H1 (cell line): ENCODE data around the gene CC2D1B. TPM values are rescaled to one million over a fixed set of nuclear protein-coding genes. Genes with fewer than 3 reads are reported as not detected.

Experiments
- BCL11A ChIP-seq, 2 experiments: IDR thresholded peaks; one replicate each; pipeline ENCODE4 v1.6.1; 2011; ENCODE audit warnings: low read depth in 2 of 2, low read length in 2 of 2, mild to moderate bottlenecking in 2 of 2
- CHD2 ChIP-seq: IDR thresholded peaks from 2 replicates; pipeline ENCODE4 v1.6.1; 2012; ENCODE audit warnings: low read length, improper control_type of control experiment
- FOSL1 ChIP-seq: IDR thresholded peaks from 2 replicates; pipeline ENCODE4 v1.6.1; 2011; ENCODE audit warnings: mild to moderate bottlenecking, low read depth, low read length, moderate library complexity; ENCODE audit not compliant: insufficient read depth
- GABPA ChIP-seq: IDR thresholded peaks from 2 replicates; pipeline ENCODE4 v1.6.1; 2011; ENCODE audit warnings: mild to moderate bottlenecking, low read length, moderate library complexity, borderline replicate concordance; ENCODE audit not compliant: insufficient read depth
- JUN ChIP-seq: IDR thresholded peaks from 2 replicates; pipeline ENCODE4 v1.6.1; 2011; ENCODE audit warnings: low read depth, mild to moderate bottlenecking, improper control_type of control experiment, low read length
- POLR2AphosphoS5 ChIP-seq: IDR thresholded peaks from 2 replicates; pipeline ENCODE4 v1.6.1; 2011; ENCODE audit warnings: low read depth, low read length
- SP1 ChIP-seq: IDR thresholded peaks from 2 replicates; pipeline ENCODE4 v1.6.1; 2011; ENCODE audit warnings: low read depth, low read length
- polyA plus RNA-seq, 7 experiments: library from polyadenylated mRNA; depleted of rRNA in 3 of 7; stranded (reverse) in 5 of 7; unstranded in 2 of 7; fragments of >200 nt in 5 of 7; fragments of 200-250 nt in 2 of 7; gene quantifications; 1 replicate in 5 of 7; 2 replicates in 1 of 7; 4 replicates in 1 of 7; pipeline versions ENCODE4 v1.2.1 to v1.2.3, GENCODE V29; 2011 to 2013; ENCODE audit warnings: missing spikeins in 2 of 7, mixed read lengths in 2 of 7
- total RNA-seq: library from RNA; stranded (reverse); fragmentation: NEBNext Ultra II Directional; extraction: Animal tissue kit (Norgen Biotek cat#: 25700); gene quantifications from 2 replicates; pipeline ENCODE4 v1.2.1, GENCODE V29; 2021
- TF ChIP-seq, protein P1 (sequence below): fragments of 300-600 bp; sonication (generic); IDR thresholded peaks from 2 replicates; pipeline ENCODE4 v1.7.1; 2012; ENCODE audit warnings: low read length, moderate library complexity, mild to moderate bottlenecking, inconsistent platforms; ENCODE audit not compliant: insufficient replicate concordance
- TF ChIP-seq, protein P2 (sequence below): IDR thresholded peaks from 2 replicates; pipeline ENCODE4 v1.6.1; 2012; ENCODE audit warnings: inconsistent platforms
- TF ChIP-seq, protein P3 (sequence below): IDR thresholded peaks from 2 replicates; pipeline ENCODE4 v1.6.1; 2011; ENCODE audit warnings: low read length, improper control_type of control experiment

The CC2D1B gene
- total and polyA plus RNA-seq, 2 of the 8 experiments (the other 6 are each of a cell fraction or from before 2014, with no cell fraction given) = 7.4 to 13.1 TPM

DNA sequence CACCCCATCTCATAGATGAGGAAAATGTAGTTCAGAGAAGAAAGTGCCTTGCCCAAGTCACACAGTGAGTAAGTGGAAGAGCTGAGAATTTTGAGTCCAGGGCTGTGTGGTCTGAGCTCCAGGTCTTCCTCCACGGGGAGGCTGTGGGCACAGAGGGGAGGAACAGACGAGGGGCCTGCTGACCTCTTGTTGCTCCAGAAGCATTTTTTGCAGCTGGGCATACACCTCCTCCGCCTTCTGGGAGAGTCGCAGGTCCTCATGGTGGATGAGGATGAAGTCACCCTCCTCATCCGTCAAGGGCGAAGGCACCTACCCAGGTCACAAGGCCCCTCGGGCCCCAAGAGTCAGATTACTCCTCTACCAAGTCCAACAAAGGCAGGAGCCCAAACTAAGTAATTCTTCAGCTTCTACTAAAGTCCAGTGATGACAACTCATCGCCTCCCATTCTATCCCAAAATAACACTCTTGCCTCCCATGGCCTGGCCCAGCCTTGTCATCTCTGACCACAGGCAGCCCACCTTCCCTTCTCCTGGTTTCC lies 9.1 kb downstream of the CC2D1B start (continued):
- TF ChIP-seq, protein P1, sequence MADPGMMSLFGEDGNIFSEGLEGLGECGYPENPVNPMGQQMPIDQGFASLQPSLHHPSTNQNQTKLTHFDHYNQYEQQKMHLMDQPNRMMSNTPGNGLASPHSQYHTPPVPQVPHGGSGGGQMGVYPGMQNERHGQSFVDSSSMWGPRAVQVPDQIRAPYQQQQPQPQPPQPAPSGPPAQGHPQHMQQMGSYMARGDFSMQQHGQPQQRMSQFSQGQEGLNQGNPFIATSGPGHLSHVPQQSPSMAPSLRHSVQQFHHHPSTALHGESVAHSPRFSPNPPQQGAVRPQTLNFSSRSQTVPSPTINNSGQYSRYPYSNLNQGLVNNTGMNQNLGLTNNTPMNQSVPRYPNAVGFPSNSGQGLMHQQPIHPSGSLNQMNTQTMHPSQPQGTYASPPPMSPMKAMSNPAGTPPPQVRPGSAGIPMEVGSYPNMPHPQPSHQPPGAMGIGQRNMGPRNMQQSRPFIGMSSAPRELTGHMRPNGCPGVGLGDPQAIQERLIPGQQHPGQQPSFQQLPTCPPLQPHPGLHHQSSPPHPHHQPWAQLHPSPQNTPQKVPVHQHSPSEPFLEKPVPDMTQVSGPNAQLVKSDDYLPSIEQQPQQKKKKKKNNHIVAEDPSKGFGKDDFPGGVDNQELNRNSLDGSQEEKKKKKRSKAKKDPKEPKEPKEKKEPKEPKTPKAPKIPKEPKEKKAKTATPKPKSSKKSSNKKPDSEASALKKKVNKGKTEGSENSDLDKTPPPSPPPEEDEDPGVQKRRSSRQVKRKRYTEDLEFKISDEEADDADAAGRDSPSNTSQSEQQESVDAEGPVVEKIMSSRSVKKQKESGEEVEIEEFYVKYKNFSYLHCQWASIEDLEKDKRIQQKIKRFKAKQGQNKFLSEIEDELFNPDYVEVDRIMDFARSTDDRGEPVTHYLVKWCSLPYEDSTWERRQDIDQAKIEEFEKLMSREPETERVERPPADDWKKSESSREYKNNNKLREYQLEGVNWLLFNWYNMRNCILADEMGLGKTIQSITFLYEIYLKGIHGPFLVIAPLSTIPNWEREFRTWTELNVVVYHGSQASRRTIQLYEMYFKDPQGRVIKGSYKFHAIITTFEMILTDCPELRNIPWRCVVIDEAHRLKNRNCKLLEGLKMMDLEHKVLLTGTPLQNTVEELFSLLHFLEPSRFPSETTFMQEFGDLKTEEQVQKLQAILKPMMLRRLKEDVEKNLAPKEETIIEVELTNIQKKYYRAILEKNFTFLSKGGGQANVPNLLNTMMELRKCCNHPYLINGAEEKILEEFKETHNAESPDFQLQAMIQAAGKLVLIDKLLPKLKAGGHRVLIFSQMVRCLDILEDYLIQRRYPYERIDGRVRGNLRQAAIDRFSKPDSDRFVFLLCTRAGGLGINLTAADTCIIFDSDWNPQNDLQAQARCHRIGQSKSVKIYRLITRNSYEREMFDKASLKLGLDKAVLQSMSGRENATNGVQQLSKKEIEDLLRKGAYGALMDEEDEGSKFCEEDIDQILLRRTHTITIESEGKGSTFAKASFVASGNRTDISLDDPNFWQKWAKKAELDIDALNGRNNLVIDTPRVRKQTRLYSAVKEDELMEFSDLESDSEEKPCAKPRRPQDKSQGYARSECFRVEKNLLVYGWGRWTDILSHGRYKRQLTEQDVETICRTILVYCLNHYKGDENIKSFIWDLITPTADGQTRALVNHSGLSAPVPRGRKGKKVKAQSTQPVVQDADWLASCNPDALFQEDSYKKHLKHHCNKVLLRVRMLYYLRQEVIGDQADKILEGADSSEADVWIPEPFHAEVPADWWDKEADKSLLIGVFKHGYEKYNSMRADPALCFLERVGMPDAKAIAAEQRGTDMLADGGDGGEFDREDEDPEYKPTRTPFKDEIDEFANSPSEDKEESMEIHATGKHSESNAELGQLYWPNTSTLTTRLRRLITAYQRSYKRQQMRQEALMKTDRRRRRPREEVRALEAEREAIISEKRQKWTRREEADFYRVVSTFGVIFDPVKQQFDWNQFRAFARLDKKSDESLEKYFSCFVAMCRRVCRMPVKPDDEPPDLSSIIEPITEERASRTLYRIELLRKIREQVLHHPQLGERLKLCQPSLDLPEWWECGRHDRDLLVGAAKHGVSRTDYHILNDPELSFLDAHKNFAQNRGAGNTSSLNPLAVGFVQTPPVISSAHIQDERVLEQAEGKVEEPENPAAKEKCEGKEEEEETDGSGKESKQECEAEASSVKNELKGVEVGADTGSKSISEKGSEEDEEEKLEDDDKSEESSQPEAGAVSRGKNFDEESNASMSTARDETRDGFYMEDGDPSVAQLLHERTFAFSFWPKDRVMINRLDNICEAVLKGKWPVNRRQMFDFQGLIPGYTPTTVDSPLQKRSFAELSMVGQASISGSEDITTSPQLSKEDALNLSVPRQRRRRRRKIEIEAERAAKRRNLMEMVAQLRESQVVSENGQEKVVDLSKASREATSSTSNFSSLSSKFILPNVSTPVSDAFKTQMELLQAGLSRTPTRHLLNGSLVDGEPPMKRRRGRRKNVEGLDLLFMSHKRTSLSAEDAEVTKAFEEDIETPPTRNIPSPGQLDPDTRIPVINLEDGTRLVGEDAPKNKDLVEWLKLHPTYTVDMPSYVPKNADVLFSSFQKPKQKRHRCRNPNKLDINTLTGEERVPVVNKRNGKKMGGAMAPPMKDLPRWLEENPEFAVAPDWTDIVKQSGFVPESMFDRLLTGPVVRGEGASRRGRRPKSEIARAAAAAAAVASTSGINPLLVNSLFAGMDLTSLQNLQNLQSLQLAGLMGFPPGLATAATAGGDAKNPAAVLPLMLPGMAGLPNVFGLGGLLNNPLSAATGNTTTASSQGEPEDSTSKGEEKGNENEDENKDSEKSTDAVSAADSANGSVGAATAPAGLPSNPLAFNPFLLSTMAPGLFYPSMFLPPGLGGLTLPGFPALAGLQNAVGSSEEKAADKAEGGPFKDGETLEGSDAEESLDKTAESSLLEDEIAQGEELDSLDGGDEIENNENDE = no peak
- no peak for TF ChIP-seq JUN
- TF ChIP-seq, protein P2, sequence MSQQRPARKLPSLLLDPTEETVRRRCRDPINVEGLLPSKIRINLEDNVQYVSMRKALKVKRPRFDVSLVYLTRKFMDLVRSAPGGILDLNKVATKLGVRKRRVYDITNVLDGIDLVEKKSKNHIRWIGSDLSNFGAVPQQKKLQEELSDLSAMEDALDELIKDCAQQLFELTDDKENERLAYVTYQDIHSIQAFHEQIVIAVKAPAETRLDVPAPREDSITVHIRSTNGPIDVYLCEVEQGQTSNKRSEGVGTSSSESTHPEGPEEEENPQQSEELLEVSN = no peak
- no peak for TF ChIP-seq POLR2AphosphoS5
- TF ChIP-seq CHD2 = no peak
- TF ChIP-seq SP1 = no peak
- no peak for TF ChIP-seq GABPA
- TF ChIP-seq BCL11A (IDR thresholded peaks at IDR 0.05; ENCODE audit: low read depth in 2 of 2, low read length in 2 of 2) = no peak
- TF ChIP-seq, protein P3, sequence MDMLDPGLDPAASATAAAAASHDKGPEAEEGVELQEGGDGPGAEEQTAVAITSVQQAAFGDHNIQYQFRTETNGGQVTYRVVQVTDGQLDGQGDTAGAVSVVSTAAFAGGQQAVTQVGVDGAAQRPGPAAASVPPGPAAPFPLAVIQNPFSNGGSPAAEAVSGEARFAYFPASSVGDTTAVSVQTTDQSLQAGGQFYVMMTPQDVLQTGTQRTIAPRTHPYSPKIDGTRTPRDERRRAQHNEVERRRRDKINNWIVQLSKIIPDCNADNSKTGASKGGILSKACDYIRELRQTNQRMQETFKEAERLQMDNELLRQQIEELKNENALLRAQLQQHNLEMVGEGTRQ = no peak
- no peak for TF ChIP-seq FOSL1
